H9 (cell line): ENCODE measurements around the gene ATXN10. TPM values are rescaled to one million over a fixed set of nuclear protein-coding genes. Genes with fewer than 3 reads are reported as not detected.

Experiments
- DNase-seq: peaks from one replicate; pipeline ENCODE4 v3.0.0-alpha.2; 2017
- H2AFZ ChIP-seq: one replicate; pipeline ENCODE4 v1.6.1; 2013; ENCODE audit warnings: mild to moderate bottlenecking, low read length, control low read depth, moderate library complexity
- H2AK5ac ChIP-seq: 2 replicates; pipeline ENCODE4 v1.6.1; 2013; ENCODE audit warnings: low read length, control low read depth, mixed read lengths; ENCODE audit not compliant: insufficient read length
- H2BK120ac ChIP-seq: one replicate; pipeline ENCODE4 v1.6.1; 2013; ENCODE audit warnings: low read depth, mild to moderate bottlenecking, low read length, control low read depth, inconsistent platforms; ENCODE audit not compliant: poor library complexity, severe bottlenecking
- H2BK12ac ChIP-seq: 2 replicates; pipeline ENCODE4 v1.6.1; 2013; ENCODE audit warnings: low read length, control low read depth, mixed read lengths, low read depth; ENCODE audit not compliant: insufficient read length
- H2BK15ac ChIP-seq: 2 replicates; pipeline ENCODE4 v1.6.1; 2013; ENCODE audit warnings: low read depth, low read length, control low read depth
- H2BK20ac ChIP-seq: one replicate; pipeline ENCODE4 v1.6.1; 2013; ENCODE audit warnings: low read depth, mild to moderate bottlenecking, low read length, control low read depth, inconsistent platforms; ENCODE audit not compliant: poor library complexity, severe bottlenecking
- H2BK5ac ChIP-seq: 2 replicates; pipeline ENCODE4 v1.6.1; 2013; ENCODE audit warnings: low read length, control low read depth, mixed read lengths; ENCODE audit not compliant: insufficient read length
- H3K14ac ChIP-seq: 2 replicates; pipeline ENCODE4 v1.6.1; 2013; ENCODE audit warnings: low read length, control low read depth; ENCODE audit not compliant: insufficient read depth
- H3K18ac ChIP-seq: 2 replicates; pipeline ENCODE4 v1.6.1; 2013; ENCODE audit warnings: low read depth, mild to moderate bottlenecking, mixed read lengths, low read length, control low read depth; ENCODE audit not compliant: insufficient read length
- H3K23ac ChIP-seq: 2 replicates; pipeline ENCODE4 v1.6.1; 2013; ENCODE audit warnings: low read length, control low read depth, mixed read lengths, low read depth; ENCODE audit not compliant: insufficient read length
- H3K23me2 ChIP-seq: 2 replicates; pipeline ENCODE4 v1.6.1; 2013; ENCODE audit warnings: low read depth, mild to moderate bottlenecking, mixed read lengths, low read length, control low read depth; ENCODE audit not compliant: insufficient read length, poor library complexity, severe bottlenecking
- H3K27ac ChIP-seq: 2 replicates; pipeline ENCODE4 v1.5.1; 2013; ENCODE audit warnings: low read length, control low read depth, mixed read lengths, low read depth; ENCODE audit not compliant: insufficient read length
- H3K27me3 ChIP-seq: 2 replicates; pipeline ENCODE4 v1.6.1; 2013; ENCODE audit warnings: low read length, control low read depth, inconsistent platforms; ENCODE audit not compliant: insufficient read depth
- H3K4ac ChIP-seq: 2 replicates; pipeline ENCODE4 v1.6.1; 2013; ENCODE audit warnings: low read depth, mild to moderate bottlenecking, control low read depth, inconsistent platforms, low read length, moderate library complexity
- H3K4me1 ChIP-seq: 2 replicates; pipeline ENCODE4 v1.6.1; 2013; ENCODE audit warnings: low read length, control low read depth, inconsistent platforms; ENCODE audit not compliant: insufficient read depth
- H3K4me2 ChIP-seq: 2 replicates; pipeline ENCODE4 v1.6.1; 2013; ENCODE audit warnings: low read length, control low read depth, mixed read lengths; ENCODE audit not compliant: insufficient read length, insufficient read depth
- H3K56ac ChIP-seq: 2 replicates; pipeline ENCODE4 v1.6.1; 2013; ENCODE audit warnings: low read depth, mild to moderate bottlenecking, mixed read lengths, low read length, control low read depth; ENCODE audit not compliant: insufficient read length
- H3K79me1 ChIP-seq: 2 replicates; pipeline ENCODE4 v1.6.1; 2013; ENCODE audit warnings: low read depth, mild to moderate bottlenecking, moderate library complexity, low read length, control low read depth, inconsistent platforms; ENCODE audit not compliant: insufficient read depth, poor library complexity, severe bottlenecking
- H3K79me2 ChIP-seq: 2 replicates; pipeline ENCODE4 v1.6.1; 2013; ENCODE audit warnings: low read length, control low read depth, inconsistent platforms; ENCODE audit not compliant: insufficient read depth
- H3K9ac ChIP-seq: 2 replicates; pipeline ENCODE4 v1.6.1; 2013; ENCODE audit warnings: low read length, control low read depth, mixed read lengths; ENCODE audit not compliant: insufficient read length; ENCODE audit errors: extremely low read depth
- H3K9me3 ChIP-seq: one replicate; pipeline ENCODE4 v1.6.1; 2013; ENCODE audit warnings: low read depth, low read length, inconsistent platforms; ENCODE audit not compliant: control insufficient read depth
- H3T11ph ChIP-seq: one replicate; pipeline ENCODE4 v1.6.1; 2013; ENCODE audit warnings: mild to moderate bottlenecking, low read length, control low read depth, inconsistent platforms
- H4K20me1 ChIP-seq: one replicate; pipeline ENCODE4 v1.6.1; 2013; ENCODE audit not compliant: control insufficient read depth, insufficient read length, insufficient read depth
- H4K5ac ChIP-seq: 2 replicates; pipeline ENCODE4 v1.6.1; 2013; ENCODE audit warnings: low read depth, mild to moderate bottlenecking, mixed read lengths, low read length, control low read depth; ENCODE audit not compliant: insufficient read length
- H4K8ac ChIP-seq: replicated peaks from 2 replicates; pipeline ENCODE4 v1.6.1; 2013; ENCODE audit warnings: low read length, control low read depth, mixed read lengths, low read depth; ENCODE audit not compliant: insufficient read length
- H4K91ac ChIP-seq: 2 replicates; pipeline ENCODE4 v1.6.1; 2013; ENCODE audit warnings: low read depth, mild to moderate bottlenecking, moderate library complexity, mixed read lengths, low read length, control low read depth; ENCODE audit not compliant: insufficient read length
- H3K27ac Mint-ChIP-seq, 3 experiments: 2 replicates in 2 of 3; 3 replicates in 1 of 3; pipeline ENCODE4 v1.8.0; 2020 to 2021; ENCODE audit warnings: mixed read lengths in 3 of 3, mild to moderate bottlenecking in 1 of 3, moderate library complexity in 1 of 3
- H3K27me3 Mint-ChIP-seq: 2 replicates; pipeline ENCODE4 v1.8.0; 2021; ENCODE audit warnings: low read depth, mild to moderate bottlenecking, moderate library complexity, mixed read lengths
- H3K36me3 Mint-ChIP-seq, 3 experiments: 2 replicates in 2 of 3; 3 replicates in 1 of 3; pipeline ENCODE4 v1.8.0; 2020 to 2021; ENCODE audit warnings: low read depth in 3 of 3, mixed read lengths in 3 of 3; ENCODE audit not compliant: insufficient read depth in 1 of 3
- H3K4me1 Mint-ChIP-seq, 2 experiments: 2 replicates each; pipeline ENCODE4 v1.8.0; 2020; ENCODE audit warnings: mixed read lengths in 2 of 2
- H3K4me3 Mint-ChIP-seq, 2 experiments: 2 replicates in 1 of 2; 3 replicates in 1 of 2; pipeline ENCODE4 v1.8.0; 2020 to 2021; ENCODE audit warnings: mild to moderate bottlenecking in 2 of 2, mixed read lengths in 2 of 2, moderate library complexity in 1 of 2
- H3K9me3 Mint-ChIP-seq, 2 experiments: 2 replicates in 1 of 2; 3 replicates in 1 of 2; pipeline ENCODE4 v1.8.0; 2020; ENCODE audit warnings: mild to moderate bottlenecking in 2 of 2, mixed read lengths in 2 of 2, moderate library complexity in 1 of 2
- WGBS: extraction: QIAGEN DNeasy Blood & Tissue Kit; methylation state at CpG from one replicate; pipeline ENCODE4 v1.1.7; 2013; ENCODE audit warnings: missing lambda C conversion rate, low lambda C conversion rate, mixed read lengths; ENCODE audit not compliant: insufficient read length; ENCODE audit errors: extremely low coverage; 5-methylcytosine and 5-hydroxymethylcytosine counted together
- total RNA-seq: library from RNA; stranded (reverse); gene quantifications from 2 replicates; pipeline ENCODE4 v1.2.1, GENCODE V29; 2021
- TF ChIP-seq, protein P1 (sequence below): fragments of 200-600 bp; sonication (generic); conservative IDR thresholded peaks from 3 replicates; pipeline ENCODE4 v1.8.0; 2021; ENCODE audit warnings: antibody characterized with exemption, mild to moderate bottlenecking

Gene ATXN10
- total RNA-seq, 1 experiment from 2014 or later: 210 TPM

DNA sequence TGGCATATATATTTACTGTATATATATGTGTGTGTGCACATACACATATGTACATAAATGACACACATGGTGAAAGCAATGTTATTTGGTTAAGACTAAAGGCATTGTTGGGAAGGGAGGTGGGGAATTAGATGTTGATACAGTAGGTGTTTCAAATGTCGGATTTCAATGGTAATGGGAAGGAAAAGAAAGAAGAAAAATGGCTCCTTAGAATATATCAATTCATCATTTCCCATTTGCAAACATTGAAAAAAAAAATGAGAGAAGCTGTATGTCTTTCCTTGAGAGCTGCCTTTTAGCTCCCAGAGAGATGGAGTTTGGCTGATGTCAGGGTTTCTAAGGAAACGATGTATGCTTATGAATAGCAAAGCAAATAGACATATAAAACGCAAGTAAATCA is 33.4 kb upstream of the ATXN10 start:
- Histone ChIP-seq H2BK12ac (no peak overlapping the region), H3K23me2 (no peaks in the 10 kb centered on the region), H3K56ac (no peak overlapping the region), H3K9ac (no peak overlapping the region), H4K91ac (no peak overlapping the region), H3K79me2 (no peaks in the 10 kb centered on the region), H4K5ac (no peak overlapping the region), H3K27me3 (no peaks in the 10 kb centered on the region), H3K23ac (no peak overlapping the region), H3K14ac (no peak overlapping the region), H2BK120ac (no peak overlapping the region), H3K4ac (no peak overlapping the region), H3K18ac (no peak overlapping the region), H2BK5ac (no peak overlapping the region), H2BK20ac (no peak overlapping the region), H2AFZ (no peak overlapping the region), H3K4me1 (no peaks in the 10 kb centered on the region; the same call in 1 of the 2 replicates), H4K8ac (no peak overlapping the region), H4K20me1 (no peaks in the 10 kb centered on the region), H3K27ac (no peak overlapping the region), H2AK5ac (no peak overlapping the region), H2BK15ac (no peak overlapping the region), H3T11ph (no peak overlapping the region), H3K4me2 (no peak overlapping the region), H3K79me1 (no peaks in the 10 kb centered on the region), H3K9me3 (no peaks in the 10 kb centered on the region)
- no peaks in the 10 kb centered on the region for H3K36me3 Mint-ChIP-seq
- H3K4me1 Mint-ChIP-seq: peaks cover 28 to 36% of the 10 kb centered on the region in 2 experiments
- H3K4me3 Mint-ChIP-seq: no peak overlapping the region
- no peak overlapping the region for H3K27ac Mint-ChIP-seq
- DNase-seq: no peak
- peaks cover 39% of the 10 kb centered on the region for H3K27me3 Mint-ChIP-seq
- no peaks in the 10 kb centered on the region for H3K9me3 Mint-ChIP-seq
- TF ChIP-seq, protein P1, sequence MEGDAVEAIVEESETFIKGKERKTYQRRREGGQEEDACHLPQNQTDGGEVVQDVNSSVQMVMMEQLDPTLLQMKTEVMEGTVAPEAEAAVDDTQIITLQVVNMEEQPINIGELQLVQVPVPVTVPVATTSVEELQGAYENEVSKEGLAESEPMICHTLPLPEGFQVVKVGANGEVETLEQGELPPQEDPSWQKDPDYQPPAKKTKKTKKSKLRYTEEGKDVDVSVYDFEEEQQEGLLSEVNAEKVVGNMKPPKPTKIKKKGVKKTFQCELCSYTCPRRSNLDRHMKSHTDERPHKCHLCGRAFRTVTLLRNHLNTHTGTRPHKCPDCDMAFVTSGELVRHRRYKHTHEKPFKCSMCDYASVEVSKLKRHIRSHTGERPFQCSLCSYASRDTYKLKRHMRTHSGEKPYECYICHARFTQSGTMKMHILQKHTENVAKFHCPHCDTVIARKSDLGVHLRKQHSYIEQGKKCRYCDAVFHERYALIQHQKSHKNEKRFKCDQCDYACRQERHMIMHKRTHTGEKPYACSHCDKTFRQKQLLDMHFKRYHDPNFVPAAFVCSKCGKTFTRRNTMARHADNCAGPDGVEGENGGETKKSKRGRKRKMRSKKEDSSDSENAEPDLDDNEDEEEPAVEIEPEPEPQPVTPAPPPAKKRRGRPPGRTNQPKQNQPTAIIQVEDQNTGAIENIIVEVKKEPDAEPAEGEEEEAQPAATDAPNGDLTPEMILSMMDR: no peak
- WGBS: no CpG with 5 or more reads among the region's 3 CpGs
